Stimulated activated naive B cell treated with anti-CD40 and anti-IgM and Interleukin-4, amounts not matched to agents 10 μg/mL and 1 μg/mL and 100 μg/mL, for 72 hours (primary cell): ENCODE data around the gene ABTB2.

Experiments used
- ATAC-seq, 2 donors: fragments of 150-1000 bp; cut with Tn5 transposase; replicated peaks; 2 replicates each; pipeline ENCODE4 v1.10.0; 2021; ENCODE audit warnings: moderate library complexity in 1 of 2
- DNase-seq: peaks from one replicate; pipeline ENCODE4 v3.0.0; 2021
- H3K27ac Mint-ChIP-seq: one replicate; pipeline ENCODE4 v1.8.0; 2022; ENCODE audit warnings: mild to moderate bottlenecking, mixed read lengths
- H3K27me3 Mint-ChIP-seq, 2 donors: one replicate each; pipeline ENCODE4 v1.8.0; 2022; ENCODE audit warnings: mixed read lengths in 2 of 2
- H3K36me3 Mint-ChIP-seq, 2 donors: one replicate each; pipeline ENCODE4 v1.8.0; 2022; ENCODE audit warnings: mixed read lengths in 2 of 2, mild to moderate bottlenecking in 1 of 2
- H3K4me1 Mint-ChIP-seq, 2 donors: one replicate each; pipeline ENCODE4 v1.8.0; 2022; ENCODE audit warnings: mixed read lengths in 2 of 2, mild to moderate bottlenecking in 1 of 2
- H3K4me3 Mint-ChIP-seq, 2 donors: one replicate each; pipeline ENCODE4 v1.8.0; 2022; ENCODE audit warnings: mild to moderate bottlenecking in 2 of 2, mixed read lengths in 2 of 2, moderate library complexity in 1 of 2
- H3K9me3 Mint-ChIP-seq, 2 donors: one replicate each; pipeline ENCODE4 v1.8.0; 2022; ENCODE audit warnings: mixed read lengths in 2 of 2, mild to moderate bottlenecking in 1 of 2

ABTB2 gene

DNA sequence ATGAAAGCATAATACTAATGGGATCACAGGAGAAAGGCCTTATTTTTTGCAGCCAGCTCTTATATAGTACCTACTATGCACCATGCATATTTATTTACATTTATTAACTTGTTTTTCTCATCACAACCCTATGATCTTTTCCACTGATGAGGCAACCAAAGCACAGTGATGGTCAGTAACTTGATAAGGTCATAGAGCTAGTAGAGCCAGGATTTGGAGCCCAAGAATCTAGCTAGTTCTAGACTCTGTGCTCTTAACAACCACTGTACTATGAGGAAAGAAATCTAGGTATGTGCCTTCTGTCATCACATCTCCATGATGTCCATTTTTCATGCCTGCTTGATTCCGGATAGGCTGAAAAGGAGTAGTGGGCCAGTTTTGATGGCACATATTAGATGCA lies 24.0 kb upstream of the ABTB2 start:
- peaks cover 8 to 12% of the 10 kb centered on the region in 2 donors for H3K9me3 Mint-ChIP-seq
- peaks cover 3 to 5% of the 10 kb centered on the region in 2 donors for H3K36me3 Mint-ChIP-seq
- H3K4me1 Mint-ChIP-seq: no peaks in the 10 kb centered on the region
- ATAC-seq: no peak
- no peak for DNase-seq
- H3K27me3 Mint-ChIP-seq: peaks cover 0 to 5% of the 10 kb centered on the region in 2 donors
- no peak overlapping the region for H3K4me3 Mint-ChIP-seq
- no peak overlapping the region for H3K27ac Mint-ChIP-seq

DNA sequence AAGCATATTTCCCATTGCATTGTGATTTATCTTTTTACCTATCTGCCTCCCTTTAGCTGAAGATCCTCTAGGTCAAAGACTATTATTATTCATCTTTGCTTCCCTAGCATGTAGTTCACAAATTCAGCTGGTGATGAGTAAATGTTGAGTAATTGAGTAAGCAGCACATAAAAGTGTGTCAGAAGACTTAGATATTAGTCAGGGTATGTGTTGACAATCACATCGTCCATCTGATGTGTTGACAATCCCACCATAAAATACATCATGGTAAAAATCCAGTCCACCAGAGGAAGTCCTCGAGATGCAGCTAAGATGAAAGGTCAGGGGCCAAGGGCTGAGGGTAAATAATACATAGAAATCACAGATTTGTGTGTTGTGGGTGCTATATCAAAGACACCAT lies 22.9 kb upstream of the ABTB2 start:
- Mint-ChIP-seq H3K4me1 (no peaks in the 10 kb centered on the region), H3K27me3 (peaks cover 0 to 5% of the 10 kb centered on the region in 2 donors), H3K27ac (no peak overlapping the region), H3K9me3 (peaks cover 9 to 14% of the 10 kb centered on the region in 2 donors), H3K4me3 (no peak overlapping the region), H3K36me3 (peaks cover 3 to 5% of the 10 kb centered on the region in 2 donors)
- ATAC-seq (no peak), DNase-seq (no peak)

DNA sequence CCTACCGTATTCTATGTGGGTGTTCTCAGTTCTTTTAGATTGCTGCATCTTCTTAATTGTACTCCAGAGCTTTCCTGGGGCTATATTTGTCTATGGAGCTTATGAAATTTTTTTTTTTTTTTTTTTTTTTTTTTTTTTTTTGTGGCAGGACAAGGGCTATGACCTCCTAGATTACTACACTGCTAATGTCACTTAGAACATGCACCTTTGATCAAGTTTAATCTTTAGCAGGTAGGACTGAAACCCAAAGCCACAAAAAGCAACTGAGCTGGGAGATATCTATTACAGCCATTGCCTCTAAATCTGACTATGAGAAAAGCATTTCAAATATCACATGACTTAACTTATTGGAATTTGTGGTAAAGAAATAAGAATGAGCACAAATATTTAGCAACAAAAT lies 21.7 kb upstream of the ABTB2 start:
- no peaks in the 10 kb centered on the region for H3K27me3 Mint-ChIP-seq
- peaks cover 3 to 10% of the 10 kb centered on the region in 2 donors for H3K36me3 Mint-ChIP-seq
- DNase-seq (no peak), ATAC-seq (no peak)
- H3K27ac Mint-ChIP-seq: no peak overlapping the region
- peaks cover 16 to 23% of the 10 kb centered on the region in 2 donors for H3K9me3 Mint-ChIP-seq
- H3K4me3 Mint-ChIP-seq: no peak overlapping the region
- no peaks in the 10 kb centered on the region for H3K4me1 Mint-ChIP-seq

DNA sequence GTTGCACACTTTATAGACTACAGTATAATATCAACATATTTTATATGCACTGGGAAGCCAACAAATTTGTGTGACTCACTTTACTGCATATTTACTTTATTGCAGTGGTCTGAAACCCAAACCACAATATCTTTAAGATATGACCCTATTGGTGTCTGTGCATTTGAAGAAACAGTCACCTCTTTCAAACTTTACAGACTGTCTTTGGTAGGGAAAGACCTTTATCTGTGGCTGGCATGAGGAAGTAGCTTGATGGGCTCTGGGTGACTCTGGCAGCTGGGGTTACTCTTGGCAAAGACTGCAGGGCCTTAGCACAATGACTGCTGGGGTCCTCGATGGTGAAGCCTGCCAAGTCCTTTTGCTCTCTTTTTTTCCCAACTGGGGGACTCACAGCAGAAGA lies 21.3 kb upstream of the ABTB2 start:
- H3K9me3 Mint-ChIP-seq: peaks cover 17 to 28% of the 10 kb centered on the region in 2 donors
- H3K4me3 Mint-ChIP-seq: no peak overlapping the region
- ATAC-seq (no peak), DNase-seq (no peak)
- no peaks in the 10 kb centered on the region for H3K27me3 Mint-ChIP-seq
- peaks cover 3 to 11% of the 10 kb centered on the region in 2 donors for H3K36me3 Mint-ChIP-seq
- no peaks in the 10 kb centered on the region for H3K4me1 Mint-ChIP-seq
- no peak overlapping the region for H3K27ac Mint-ChIP-seq

DNA sequence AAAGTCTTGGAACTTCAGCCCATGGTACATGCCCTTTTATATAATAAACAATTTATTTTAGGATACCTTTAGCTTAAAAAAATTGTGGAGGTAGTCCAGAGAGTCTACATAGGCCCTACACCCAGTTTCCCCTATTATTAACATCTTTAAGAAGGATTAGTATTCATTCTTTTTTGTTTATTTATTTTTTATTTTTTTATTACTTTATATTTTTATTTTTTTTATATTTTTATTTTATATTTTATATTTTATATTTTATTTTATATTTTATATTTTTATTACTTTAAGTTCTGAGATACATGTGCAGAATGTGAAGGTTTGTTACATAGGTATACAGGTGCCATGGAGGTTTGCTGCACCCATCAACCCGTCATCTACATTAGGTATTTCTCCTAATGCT lies 15.9 kb upstream of the ABTB2 start:
- Mint-ChIP-seq H3K27ac (no peak overlapping the region), H3K4me3 (no peak overlapping the region), H3K9me3 (peaks cover 16 to 24% of the 10 kb centered on the region in 2 donors), H3K27me3 (no peaks in the 10 kb centered on the region), H3K4me1 (peaks cover 5 to 11% of the 10 kb centered on the region in 2 donors), H3K36me3 (peaks cover 3 to 11% of the 10 kb centered on the region in 2 donors)
- DNase-seq (no peak), ATAC-seq (no peak)

DNA sequence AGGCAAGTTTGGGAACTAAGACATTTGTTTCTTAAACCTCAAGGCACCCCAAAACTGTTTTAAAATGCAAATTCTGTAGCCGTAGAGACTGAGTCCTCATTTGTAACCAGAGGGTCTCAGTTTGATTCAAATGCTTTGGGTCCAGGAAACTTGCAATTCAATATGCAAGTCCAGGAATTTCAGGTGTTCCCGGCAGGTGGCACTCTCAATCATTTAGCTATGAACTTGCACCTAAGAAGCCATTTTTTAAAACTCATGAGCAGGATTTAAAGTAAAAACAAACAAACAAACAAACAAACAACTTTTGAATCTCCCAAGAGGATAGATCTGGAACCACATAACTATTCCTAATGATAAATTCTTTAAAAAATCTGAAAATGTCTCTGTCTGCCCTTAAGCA lies 8.7 kb upstream of the ABTB2 start:
- Mint-ChIP-seq H3K4me3 (no peak overlapping the region), H3K27me3 (peaks cover 14 to 20% of the 10 kb centered on the region in 2 donors), H3K9me3 (no peaks in the 10 kb centered on the region), H3K27ac (no peak overlapping the region), H3K36me3 (no peaks in the 10 kb centered on the region), H3K4me1 (peaks cover 3 to 7% of the 10 kb centered on the region in 2 donors)
- DNase-seq (no peak), ATAC-seq (no peak)

DNA sequence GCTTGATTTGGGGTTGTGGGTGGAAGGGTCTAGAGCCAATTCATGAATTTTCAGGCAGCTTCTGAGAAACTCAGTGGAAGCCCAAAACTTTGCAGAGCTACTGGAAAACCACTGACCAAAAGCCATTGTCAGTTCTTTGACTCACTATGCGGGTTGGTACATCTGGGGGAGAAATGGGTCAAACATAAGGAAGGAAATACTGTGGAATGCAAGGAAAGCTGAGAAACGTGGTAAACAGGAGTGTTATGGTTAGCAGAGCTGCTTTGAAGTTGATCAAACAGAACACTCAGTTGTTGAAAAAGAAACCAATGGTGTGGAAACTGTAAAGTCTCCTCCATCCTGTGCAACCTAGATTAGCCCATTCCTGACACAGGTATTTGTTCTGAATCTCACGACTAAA lies 6.3 kb upstream of the ABTB2 start:
- peaks cover 34 to 37% of the 10 kb centered on the region in 2 donors for H3K27me3 Mint-ChIP-seq

DNA sequence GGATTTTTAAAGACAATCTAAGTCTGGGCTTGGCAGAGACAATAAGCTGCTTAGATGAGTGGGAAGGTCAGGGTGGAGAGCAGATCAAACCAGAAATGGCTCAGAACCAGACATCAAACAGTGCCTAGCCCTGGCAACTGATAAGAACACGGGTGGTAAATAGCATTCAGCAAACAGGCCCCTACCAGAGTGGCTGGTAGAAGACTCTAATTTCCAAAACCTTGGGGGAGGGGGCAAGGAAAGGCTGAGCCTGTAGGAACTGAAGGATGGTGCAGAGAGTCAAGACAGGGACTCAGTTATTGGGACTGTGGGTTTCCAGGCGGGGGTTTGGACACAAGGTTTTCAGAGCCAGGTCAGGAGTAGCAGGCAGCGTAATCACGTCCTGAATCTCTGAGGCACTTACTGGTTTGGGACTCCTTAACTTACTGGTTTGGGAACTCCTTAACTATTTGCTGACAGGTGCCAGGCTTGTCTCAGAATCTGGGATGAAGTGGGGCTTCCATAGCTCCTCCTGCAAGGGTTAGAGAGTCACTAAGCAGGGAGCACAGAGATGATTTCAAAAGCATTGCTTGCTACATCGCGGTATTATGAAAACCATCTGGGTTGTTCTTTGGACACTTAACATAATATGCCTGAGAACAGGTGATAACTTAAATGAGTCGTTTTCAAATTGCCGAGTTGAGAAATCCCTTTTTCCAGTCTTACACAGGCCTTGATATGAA lies 5.7 kb upstream of the ABTB2 start:
- Mint-ChIP-seq H3K27me3 (peaks cover 34 to 37% of the 10 kb centered on the region in 2 donors), H3K4me1 (peaks cover 7 to 12% of the 10 kb centered on the region in 2 donors), H3K9me3 (no peaks in the 10 kb centered on the region), H3K36me3 (no peaks in the 10 kb centered on the region), H3K27ac (no peak overlapping the region), H3K4me3 (no peak overlapping the region)
- no peak for ATAC-seq
- no peak for DNase-seq

More for the DNA sequence above, 6.3 kb upstream of the ABTB2 start:
- DNase-seq: no peak
- Mint-ChIP-seq H3K4me3 (no peak overlapping the region), H3K4me1 (peaks cover 4 to 7% of the 10 kb centered on the region in 2 donors), H3K27ac (no peak overlapping the region), H3K9me3 (no peaks in the 10 kb centered on the region), H3K36me3 (no peaks in the 10 kb centered on the region)
- ATAC-seq: no peak

DNA sequence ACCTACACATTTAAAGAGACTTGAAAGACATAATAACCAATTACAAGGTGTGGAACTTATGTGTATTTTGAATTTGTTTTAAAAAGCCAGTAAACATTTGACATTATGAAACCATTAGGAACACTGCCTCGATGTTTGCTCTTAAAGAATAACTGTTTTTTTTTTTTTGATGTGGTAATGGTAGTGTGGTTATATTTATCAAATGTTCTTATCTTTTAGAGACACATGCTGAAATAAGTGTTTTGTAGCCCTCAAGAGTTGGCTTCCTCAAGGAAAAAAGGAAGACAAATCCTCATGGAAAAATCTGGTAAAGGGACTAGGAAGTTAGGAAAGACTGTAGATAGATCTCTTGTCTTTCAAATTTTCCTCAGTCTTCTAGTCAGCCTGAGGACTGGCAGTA lies 2.2 kb upstream of the ABTB2 start:
- H3K27me3 Mint-ChIP-seq: peaks cover 28 to 33% of the 10 kb centered on the region in 2 donors
- no peak for DNase-seq
- no peak for ATAC-seq
- H3K27ac Mint-ChIP-seq: no peak overlapping the region
- H3K9me3 Mint-ChIP-seq: no peaks in the 10 kb centered on the region
- H3K4me3 Mint-ChIP-seq: no peak overlapping the region
- H3K36me3 Mint-ChIP-seq: peaks cover 8 to 16% of the 10 kb centered on the region in 2 donors
- H3K4me1 Mint-ChIP-seq: peaks cover 24 to 34% of the 10 kb centered on the region in 2 donors

DNA sequence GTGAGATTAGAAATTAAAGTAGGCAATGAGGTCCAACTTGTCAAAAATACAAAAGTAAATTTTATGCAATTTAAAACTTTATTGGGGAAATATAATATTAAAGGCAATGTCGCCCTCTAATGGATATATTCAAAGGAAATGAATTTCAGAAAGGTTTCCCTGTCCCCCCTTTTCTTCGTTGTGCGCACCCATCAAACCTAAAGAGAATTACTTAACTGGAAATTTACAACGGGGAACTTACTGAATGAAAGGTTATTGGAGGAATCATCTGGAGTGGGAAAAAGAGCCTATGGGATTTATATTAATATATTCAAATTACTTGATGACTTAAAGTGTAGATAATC lies 1.7 kb upstream of the ABTB2 start:
- peaks cover 13 to 21% of the 10 kb centered on the region in 2 donors for H3K36me3 Mint-ChIP-seq
- peak overlapping the region; percentile 89 to 93 for H3K4me3 Mint-ChIP-seq
- peaks cover 28 to 39% of the 10 kb centered on the region in 2 donors for H3K4me1 Mint-ChIP-seq
- ATAC-seq: no peak
- H3K9me3 Mint-ChIP-seq: no peaks in the 10 kb centered on the region
- no peak overlapping the region for H3K27ac Mint-ChIP-seq
- H3K27me3 Mint-ChIP-seq: peaks cover 34 to 38% of the 10 kb centered on the region in 2 donors
- no peak for DNase-seq

DNA sequence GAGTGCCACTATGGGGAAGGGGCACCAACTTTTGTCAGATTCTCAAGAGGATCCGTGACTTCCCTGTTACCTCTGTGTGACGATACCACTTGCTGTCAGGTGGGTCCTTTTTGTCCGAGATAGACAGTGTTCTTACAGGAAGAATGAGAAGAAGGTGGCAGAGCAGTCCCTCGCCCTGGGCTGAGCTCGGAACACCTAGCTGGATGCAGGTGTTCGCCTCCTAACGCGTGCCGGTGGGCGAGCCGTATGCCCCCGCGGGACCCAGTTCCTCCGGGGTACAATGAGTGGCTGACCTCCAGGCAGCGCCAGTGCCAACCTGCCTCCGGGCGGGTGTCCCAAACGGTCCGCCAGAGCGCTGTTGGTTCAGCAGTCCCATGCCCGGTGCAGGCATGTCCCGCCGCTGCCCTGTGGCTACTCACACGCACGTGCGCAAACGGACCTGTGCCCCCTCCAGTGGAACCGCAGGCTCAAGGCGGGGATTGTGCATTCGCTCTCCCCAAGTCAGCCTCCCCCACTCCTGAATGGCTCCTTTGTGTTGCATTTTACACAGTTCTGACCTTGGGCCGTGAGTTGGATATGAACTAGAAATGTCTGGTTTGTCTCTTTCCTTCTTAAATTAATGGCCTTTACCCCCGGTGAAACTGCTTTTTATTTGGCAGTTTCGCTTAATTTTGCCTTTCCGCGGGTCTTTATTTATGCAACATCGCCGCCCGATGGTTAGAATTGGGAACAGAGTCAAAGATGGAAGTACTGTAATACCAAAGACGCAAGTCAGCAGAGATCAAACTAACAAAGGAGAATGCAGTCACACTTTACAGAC lies 1.1 kb upstream of the ABTB2 start:
- H3K9me3 Mint-ChIP-seq: no peaks in the 10 kb centered on the region
- peaks cover 37 to 42% of the 10 kb centered on the region in 2 donors for H3K27me3 Mint-ChIP-seq
- peaks cover 16 to 25% of the 10 kb centered on the region in 2 donors for H3K36me3 Mint-ChIP-seq
- H3K4me1 Mint-ChIP-seq: peaks cover 31 to 44% of the 10 kb centered on the region in 2 donors
- peak; percentile 8 to 24 for ATAC-seq
- H3K4me3 Mint-ChIP-seq: peak overlapping the region; percentile 89 to 93
- DNase-seq: peak; percentile 52
- peak overlapping the region; percentile 89 for H3K27ac Mint-ChIP-seq

DNA sequence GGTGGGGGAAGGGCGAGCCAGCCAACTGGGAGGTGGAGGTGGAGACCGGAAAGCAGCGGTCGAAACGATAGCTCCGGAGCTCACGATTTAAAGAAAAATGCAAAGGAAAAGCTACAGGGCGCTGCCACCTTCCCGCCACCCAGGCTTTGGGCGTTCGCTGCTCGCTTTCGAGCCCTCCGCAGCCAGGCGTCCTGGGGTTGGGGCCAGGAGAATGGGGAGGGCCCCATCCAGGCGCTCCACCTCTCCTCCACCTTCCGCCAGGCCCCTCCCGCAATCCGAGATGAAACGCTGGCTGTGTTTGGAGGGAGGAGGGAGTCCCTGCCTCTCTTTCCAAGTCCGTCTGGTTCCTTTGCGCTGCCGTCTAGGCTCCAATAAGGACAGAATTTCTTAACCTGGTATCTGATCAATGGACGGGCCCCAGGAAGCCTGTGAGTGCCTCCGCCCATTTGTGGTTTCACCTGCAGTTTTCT lies 483 bp upstream of the ABTB2 start:
- Mint-ChIP-seq H3K4me1 (peaks cover 33 to 49% of the 10 kb centered on the region in 2 donors), H3K27me3 (peaks cover 38 to 44% of the 10 kb centered on the region in 2 donors), H3K36me3 (peaks cover 17 to 27% of the 10 kb centered on the region in 2 donors), H3K9me3 (no peaks in the 10 kb centered on the region), H3K27ac (peak overlapping the region; percentile 89), H3K4me3 (peak overlapping the region; percentile 89 to 93)
- DNase-seq (no peak), ATAC-seq (peak; percentile 17 to 26)

DNA sequence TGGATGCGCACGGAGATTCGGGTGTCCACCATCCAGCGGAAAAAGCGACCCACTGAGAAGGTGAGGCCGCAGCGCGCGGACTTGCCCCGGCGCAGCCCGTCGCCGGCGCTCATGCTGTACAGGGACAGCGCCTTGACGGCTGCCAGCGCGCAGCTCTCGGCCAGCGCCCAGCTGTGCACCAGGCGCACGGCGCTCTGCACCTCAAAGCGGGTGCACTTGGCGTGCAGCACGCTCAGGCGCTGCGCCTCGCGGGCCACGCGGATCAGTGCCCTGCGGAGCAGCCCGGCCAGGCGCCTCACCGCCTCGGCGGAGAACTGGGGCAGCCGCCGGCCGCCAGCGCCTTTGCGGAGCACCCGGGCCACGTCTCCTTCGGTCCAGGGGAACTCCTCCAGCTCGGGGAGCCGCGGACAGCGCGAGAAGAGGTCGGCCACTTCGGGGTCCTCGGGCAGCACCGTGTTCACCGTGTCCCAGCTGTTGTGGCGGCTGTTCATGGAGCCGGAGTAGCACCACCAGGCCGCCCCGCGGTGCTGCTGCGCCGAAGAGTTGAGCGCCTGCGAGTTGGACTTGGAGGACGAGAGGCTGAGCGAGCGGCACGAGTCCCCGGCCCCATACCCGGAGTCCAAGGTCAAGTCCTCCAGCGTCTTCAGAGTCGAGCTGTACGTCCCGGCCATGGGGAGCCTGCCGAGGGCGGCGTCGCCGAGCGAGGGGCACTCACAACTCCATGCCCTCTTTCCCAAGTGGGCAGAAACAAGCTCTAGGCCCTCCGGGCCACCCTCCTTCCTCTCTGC lies 703 bp downstream of the ABTB2 start:
- peak overlapping the region; percentile 92 for H3K27ac Mint-ChIP-seq
- H3K4me1 Mint-ChIP-seq: peaks cover 36 to 61% of the 10 kb centered on the region in 2 donors
- DNase-seq (peak; percentile 44), ATAC-seq (peak; percentile 35 to 38)
- peak overlapping the region; percentile 89 to 93 for H3K4me3 Mint-ChIP-seq
- peaks cover 36 to 44% of the 10 kb centered on the region in 2 donors for H3K27me3 Mint-ChIP-seq
- H3K9me3 Mint-ChIP-seq: no peaks in the 10 kb centered on the region
- H3K36me3 Mint-ChIP-seq: peaks cover 20 to 32% of the 10 kb centered on the region in 2 donors

DNA sequence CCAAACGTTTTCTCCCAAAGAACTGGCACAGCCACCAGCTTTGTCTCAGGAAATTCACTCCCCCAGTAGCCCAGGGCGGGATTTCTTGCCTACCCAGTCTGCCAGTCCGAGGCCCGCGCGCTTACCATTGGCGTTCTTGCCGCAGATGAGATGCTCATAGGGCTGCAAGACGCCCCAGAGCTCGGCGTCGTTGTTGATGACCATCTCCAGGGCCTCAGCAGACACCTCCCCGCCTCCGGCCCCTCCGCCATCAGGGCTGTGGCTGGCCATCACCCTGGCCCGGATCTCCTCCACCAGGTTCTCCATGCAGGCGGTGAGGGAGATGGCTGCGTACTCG lies 1.3 kb downstream of the ABTB2 start:
- H3K4me1 Mint-ChIP-seq: peaks cover 41 to 66% of the 10 kb centered on the region in 2 donors
- H3K27me3 Mint-ChIP-seq: peaks cover 34 to 44% of the 10 kb centered on the region in 2 donors
- H3K36me3 Mint-ChIP-seq: peaks cover 21 to 32% of the 10 kb centered on the region in 2 donors
- no peak for ATAC-seq
- peak; percentile 7 for DNase-seq
- H3K27ac Mint-ChIP-seq: peak overlapping the region; percentile 71
- H3K9me3 Mint-ChIP-seq: no peaks in the 10 kb centered on the region
- H3K4me3 Mint-ChIP-seq: peak overlapping the region; percentile 89 to 93
